K562 (cell line): Measurements from ENCODE around the gene MAP3K6. TPM values are rescaled to one million over a fixed set of nuclear protein-coding genes. Genes with fewer than 3 reads are reported as not detected.

ENCODE experiments used
- ARHGAP35 ChIP-seq: fragments of 450-650 bp; IDR thresholded peaks from 2 replicates; pipeline ENCODE4 v1.6.1; 2018; ENCODE audit not compliant: partially characterized antibody
- C11orf30 ChIP-seq: fragments of 450-650 bp; IDR thresholded peaks from 2 replicates; pipeline ENCODE4 v1.6.1; 2016; ENCODE audit warnings: low read depth, mild to moderate bottlenecking
- DACH1 ChIP-seq: fragments of 450-650 bp; IDR thresholded peaks from 2 replicates; pipeline ENCODE4 v1.6.1; 2018; ENCODE audit not compliant: partially characterized antibody
- DMBX1 ChIP-seq: fragments of 250-450 bp; sonication (Bioruptor Pico); IDR thresholded peaks from 2 replicates; pipeline ENCODE4 v1.8.0; 2022; ENCODE audit warnings: inconsistent platforms, mild to moderate bottlenecking, moderate library complexity, borderline replicate concordance
- DNMT1 ChIP-seq: fragments of 450-650 bp; IDR thresholded peaks from 2 replicates; pipeline ENCODE4 v1.6.1; 2016; ENCODE audit warnings: antibody characterized with exemption, mild to moderate bottlenecking
- FOSL1 ChIP-seq: fragments of 200-800 bp; sonication (Bioruptor generic); conservative IDR thresholded peaks from 2 replicates; pipeline ENCODE4 v1.6.1; 2016; ENCODE audit warnings: missing genetic modification characterization, missing compliant biosample characterization
- HCFC1 ChIP-seq: IDR thresholded peaks from 2 replicates; pipeline ENCODE4 v1.6.1; 2012; ENCODE audit warnings: low read depth, low read length, improper control_type of control experiment
- HEY1 ChIP-seq: fragments of 250-450 bp; sonication (Bioruptor Pico); IDR thresholded peaks from 2 replicates; pipeline ENCODE4 v1.5.0; 2020; ENCODE audit warnings: mild to moderate bottlenecking, moderate library complexity, borderline replicate concordance
- HNRNPK ChIP-seq: fragments of 200-400 bp; formaldehyde crosslinking; IDR thresholded peaks from one replicate; pipeline ENCODE4 v1.6.1; 2018; ENCODE audit warnings: mild to moderate bottlenecking, low read depth, low read length; ENCODE audit not compliant: poor library complexity, severe bottlenecking
- KAT2B ChIP-seq: IDR thresholded peaks from one replicate; pipeline ENCODE4 v1.6.1; 2012; ENCODE audit warnings: low read depth, mild to moderate bottlenecking, control low read depth, inconsistent platforms, low read length, moderate library complexity
- LCOR ChIP-seq: sonication (generic); formaldehyde crosslinking; IDR thresholded peaks from 2 replicates; pipeline ENCODE4 v1.8.0; 2022; ENCODE audit warnings: mild to moderate bottlenecking, missing genetic modification reagents
- LEF1 ChIP-seq: fragments of 450-650 bp; IDR thresholded peaks from 2 replicates; pipeline ENCODE4 v1.6.1; 2016; ENCODE audit warnings: mild to moderate bottlenecking
- MEF2D ChIP-seq: conservative IDR thresholded peaks from 2 replicates; pipeline ENCODE4 v1.6.1; 2016; ENCODE audit warnings: low read depth, missing genetic modification characterization, missing compliant biosample characterization
- MTA2 ChIP-seq: fragments of 450-650 bp; IDR thresholded peaks from 2 replicates; pipeline ENCODE4 v1.6.1; 2016; ENCODE audit warnings: low read depth
- MTA3 ChIP-seq: fragments of 450-650 bp; formaldehyde crosslinking; IDR thresholded peaks from 2 replicates; pipeline ENCODE4 v1.6.1; 2017; ENCODE audit warnings: mild to moderate bottlenecking, borderline replicate concordance
- OTX1 ChIP-seq: fragments of 450-650 bp; formaldehyde crosslinking; IDR thresholded peaks from 2 replicates; pipeline ENCODE4 v1.4.0; 2022; ENCODE audit warnings: mild to moderate bottlenecking
- PTBP1 ChIP-seq: fragments of 200-400 bp; formaldehyde crosslinking; IDR thresholded peaks from 2 replicates; pipeline ENCODE4 v1.6.1; 2017; ENCODE audit warnings: low read depth, low read length
- RB1 ChIP-seq: fragments of 450-650 bp; IDR thresholded peaks from 2 replicates; pipeline ENCODE4 v1.6.1; 2017; ENCODE audit warnings: low read depth, mild to moderate bottlenecking
- SIN3B ChIP-seq: fragments of 450-650 bp; IDR thresholded peaks from 2 replicates; pipeline ENCODE4 v1.6.1; 2017; ENCODE audit warnings: low read depth, mild to moderate bottlenecking, moderate library complexity
- SMARCA4 ChIP-seq: fragments of 450-650 bp; IDR thresholded peaks from 2 replicates; pipeline ENCODE4 v1.6.1; 2016
- SMARCA5 ChIP-seq: fragments of 450-650 bp; IDR thresholded peaks from 2 replicates; pipeline ENCODE4 v1.6.1; 2016
- TCF7L2 ChIP-seq: fragments of 150-350 bp; IDR thresholded peaks from 2 replicates; pipeline ENCODE4 v1.6.1; 2016; ENCODE audit warnings: low read depth, mild to moderate bottlenecking, low read length, moderate library complexity
- TRIM28 ChIP-seq: fragments of 450-650 bp; IDR thresholded peaks from 2 replicates; pipeline ENCODE4 v1.6.1; 2017
- ZNF124 ChIP-seq: sonication (generic); formaldehyde crosslinking; IDR thresholded peaks from 2 replicates; pipeline ENCODE4 v1.8.1; 2022; ENCODE audit warnings: missing genetic modification reagents
- ZNF274 ChIP-seq: IDR thresholded peaks from 2 replicates; pipeline ENCODE4 v1.6.1; 2011; ENCODE audit warnings: low read depth, mild to moderate bottlenecking, low read length, moderate library complexity, borderline replicate concordance
- polyA plus RNA-seq, 8 experiments: library from polyadenylated mRNA; depleted of rRNA in 4 of 8; stranded (reverse) in 5 of 8; unstranded in 3 of 8; fragments of >200 nt; fragmentation: Nextera tagmentation in 2 of 8; fragmentation: Illumina TruSeq in 1 of 8; extraction: Ambion mirVana in 2 of 8; extraction: Trizol in 1 of 8; gene quantifications; 2 replicates each; pipeline versions ENCODE4 v1.2.1 to v1.2.3, GENCODE V29; 2011 to 2014; ENCODE audit warnings: inconsistent platforms in 1 of 8, missing spikeins in 1 of 8
- total RNA-seq, 7 experiments: library from RNA; depleted of rRNA in 6 of 7; stranded (reverse); fragments of >200 nt in 6 of 7; fragmentation: Illumina TruSeq in 2 of 7; extraction: Trizol in 2 of 7; gene quantifications; 2 replicates each; pipeline versions ENCODE4 v1.2.1 to v1.2.3, GENCODE V29; 2011 to 2021; ENCODE audit warnings: low replicate concordance in 1 of 7
- TF ChIP-seq, protein P1 (sequence below): fragments of 250-450 bp; sonication (Bioruptor Pico); IDR thresholded peaks from 2 replicates; pipeline ENCODE4 v1.9.0; 2021; ENCODE audit warnings: mild to moderate bottlenecking
- TF ChIP-seq, protein P2 (sequence below): fragments of 250-450 bp; sonication (Bioruptor Pico); IDR thresholded peaks from 2 replicates; pipeline ENCODE4 v1.4.0; 2020; ENCODE audit warnings: mild to moderate bottlenecking, moderate library complexity, borderline replicate concordance
- TF ChIP-seq, protein P3 (sequence below): fragments of 250-450 bp; sonication (Bioruptor Pico); IDR thresholded peaks from 2 replicates; pipeline ENCODE4 v1.4.0; 2020; ENCODE audit warnings: mild to moderate bottlenecking

Gene MAP3K6
- total and polyA plus RNA-seq, 9 of the 15 experiments (the other 6 are each of a cell fraction or from before 2014, with no cell fraction given) = 0.99 to 21.9 (median 7.0) TPM

DNA sequence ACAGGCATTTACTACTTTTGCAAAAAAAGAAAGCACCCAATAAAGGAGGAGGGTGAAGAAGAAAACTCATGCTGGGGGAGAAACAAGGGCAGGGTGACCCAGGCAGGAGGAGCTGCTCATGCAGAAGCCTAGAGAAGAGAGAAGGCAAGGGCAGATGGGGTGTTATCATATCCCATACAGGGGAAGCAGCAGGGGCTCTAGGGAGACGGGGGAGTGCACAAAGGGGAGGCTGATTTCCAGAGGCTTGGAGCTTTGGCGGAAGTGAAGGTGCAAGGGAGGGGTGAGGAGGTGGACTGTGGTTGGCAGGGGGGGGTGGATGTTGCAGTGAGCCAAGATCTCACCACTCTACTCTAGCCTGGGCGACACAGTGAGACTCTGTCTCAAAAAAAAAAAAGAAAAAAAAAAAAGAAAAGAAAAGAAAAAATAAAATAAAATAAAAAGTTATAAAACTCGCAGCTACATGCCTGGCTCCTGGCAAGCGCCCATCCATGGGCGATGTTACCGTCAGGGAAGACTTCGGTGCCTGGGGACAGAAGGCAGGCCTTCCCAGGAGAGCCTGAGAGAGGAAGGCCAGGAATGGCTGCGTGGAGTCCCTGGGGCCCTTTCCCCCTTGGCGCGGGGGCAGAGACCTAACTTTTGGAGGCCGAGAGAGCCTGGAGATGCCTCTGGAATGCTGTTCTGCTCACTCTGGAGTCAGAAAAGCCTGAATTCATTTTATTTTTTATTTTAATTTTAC, 11.2 kb upstream of the MAP3K6 start (continued):
- no peak for TF ChIP-seq DNMT1
- TF ChIP-seq FOSL1 (tag) = no peak
- TF ChIP-seq, protein P1, sequence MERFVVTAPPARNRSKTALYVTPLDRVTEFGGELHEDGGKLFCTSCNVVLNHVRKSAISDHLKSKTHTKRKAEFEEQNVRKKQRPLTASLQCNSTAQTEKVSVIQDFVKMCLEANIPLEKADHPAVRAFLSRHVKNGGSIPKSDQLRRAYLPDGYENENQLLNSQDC (CRISPR knock-in tag) = no peak
- TF ChIP-seq LCOR (CRISPR knock-in tag) = no peak
- no peak for TF ChIP-seq C11orf30
- no peak for TF ChIP-seq MTA3
- no peak for TF ChIP-seq TCF7L2
- peak; percentile 51 for TF ChIP-seq SMARCA4
- no peak for TF ChIP-seq HNRNPK
- TF ChIP-seq SIN3B = no peak
- TF ChIP-seq, protein P2, sequence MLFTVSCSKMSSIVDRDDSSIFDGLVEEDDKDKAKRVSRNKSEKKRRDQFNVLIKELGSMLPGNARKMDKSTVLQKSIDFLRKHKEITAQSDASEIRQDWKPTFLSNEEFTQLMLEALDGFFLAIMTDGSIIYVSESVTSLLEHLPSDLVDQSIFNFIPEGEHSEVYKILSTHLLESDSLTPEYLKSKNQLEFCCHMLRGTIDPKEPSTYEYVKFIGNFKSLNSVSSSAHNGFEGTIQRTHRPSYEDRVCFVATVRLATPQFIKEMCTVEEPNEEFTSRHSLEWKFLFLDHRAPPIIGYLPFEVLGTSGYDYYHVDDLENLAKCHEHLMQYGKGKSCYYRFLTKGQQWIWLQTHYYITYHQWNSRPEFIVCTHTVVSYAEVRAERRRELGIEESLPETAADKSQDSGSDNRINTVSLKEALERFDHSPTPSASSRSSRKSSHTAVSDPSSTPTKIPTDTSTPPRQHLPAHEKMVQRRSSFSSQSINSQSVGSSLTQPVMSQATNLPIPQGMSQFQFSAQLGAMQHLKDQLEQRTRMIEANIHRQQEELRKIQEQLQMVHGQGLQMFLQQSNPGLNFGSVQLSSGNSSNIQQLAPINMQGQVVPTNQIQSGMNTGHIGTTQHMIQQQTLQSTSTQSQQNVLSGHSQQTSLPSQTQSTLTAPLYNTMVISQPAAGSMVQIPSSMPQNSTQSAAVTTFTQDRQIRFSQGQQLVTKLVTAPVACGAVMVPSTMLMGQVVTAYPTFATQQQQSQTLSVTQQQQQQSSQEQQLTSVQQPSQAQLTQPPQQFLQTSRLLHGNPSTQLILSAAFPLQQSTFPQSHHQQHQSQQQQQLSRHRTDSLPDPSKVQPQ (CRISPR knock-in tag) = no peak
- TF ChIP-seq, protein P3, sequence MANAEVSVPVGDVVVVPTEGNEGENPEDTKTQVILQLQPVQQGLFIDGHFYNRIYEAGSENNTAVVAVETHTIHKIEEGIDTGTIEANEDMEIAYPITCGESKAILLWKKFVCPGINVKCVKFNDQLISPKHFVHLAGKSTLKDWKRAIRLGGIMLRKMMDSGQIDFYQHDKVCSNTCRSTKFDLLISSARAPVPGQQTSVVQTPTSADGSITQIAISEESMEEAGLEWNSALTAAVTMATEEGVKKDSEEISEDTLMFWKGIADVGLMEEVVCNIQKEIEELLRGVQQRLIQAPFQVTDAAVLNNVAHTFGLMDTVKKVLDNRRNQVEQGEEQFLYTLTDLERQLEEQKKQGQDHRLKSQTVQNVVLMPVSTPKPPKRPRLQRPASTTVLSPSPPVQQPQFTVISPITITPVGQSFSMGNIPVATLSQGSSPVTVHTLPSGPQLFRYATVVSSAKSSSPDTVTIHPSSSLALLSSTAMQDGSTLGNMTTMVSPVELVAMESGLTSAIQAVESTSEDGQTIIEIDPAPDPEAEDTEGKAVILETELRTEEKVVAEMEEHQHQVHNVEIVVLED (CRISPR knock-in tag) = no peak
- TF ChIP-seq HEY1 (CRISPR knock-in tag) = no peak
- TF ChIP-seq HCFC1 = no peak
- no peak for TF ChIP-seq DACH1
- TF ChIP-seq PTBP1 = no peak
- no peak for TF ChIP-seq SMARCA5
- TF ChIP-seq ZNF124 (CRISPR knock-in tag) = no peak
- TF ChIP-seq OTX1 (CRISPR knock-in tag) = no peak
- TF ChIP-seq MTA2 = no peak
- no peak for TF ChIP-seq KAT2B
- TF ChIP-seq LEF1 = no peak
- no peak for TF ChIP-seq ARHGAP35
- no peak for TF ChIP-seq MEF2D (tag)
- no peak for TF ChIP-seq DMBX1 (CRISPR knock-in tag)
- TF ChIP-seq ZNF274 = no peak
- TF ChIP-seq RB1 = no peak
- TF ChIP-seq TRIM28 = no peak
